Neural progenitor cell (in vitro differentiated cells): ENCODE results near the gene LRRC73. TPM values are rescaled to one million over a fixed set of nuclear protein-coding genes. Genes with fewer than 3 reads are reported as not detected.

Experiments
- DNase-seq: peaks from one replicate; pipeline ENCODE4 v3.0.0-alpha.2; 2016; ENCODE audit warnings: low spot score
- H2AFZ ChIP-seq: fragments of 200-600 bp; sonication (generic); replicated peaks from 2 replicates; pipeline ENCODE4 v1.6.1; 2016; ENCODE audit warnings: antibody characterized with exemption
- H3F3A ChIP-seq: fragments of 200-600 bp; sonication (generic); 2 replicates; pipeline ENCODE4 v1.6.1; 2016; ENCODE audit warnings: antibody characterized with exemption, low read depth
- H3K27ac ChIP-seq: fragments of 200-600 bp; sonication (generic); 2 replicates; pipeline ENCODE4 v1.5.1; 2016; ENCODE audit warnings: mild to moderate bottlenecking
- H3K27me3 ChIP-seq: fragments of 200-600 bp; sonication (generic); 2 replicates; pipeline ENCODE4 v1.6.1; 2016; ENCODE audit warnings: mild to moderate bottlenecking, moderate library complexity
- H3K36me3 ChIP-seq: fragments of 200-600 bp; sonication (generic); 2 replicates; pipeline ENCODE4 v1.5.1; 2016
- H3K4me1 ChIP-seq: fragments of 200-600 bp; sonication (generic); 2 replicates; pipeline ENCODE4 v1.6.1; 2016; ENCODE audit warnings: mixed run types
- H3K4me2 ChIP-seq: fragments of 200-600 bp; sonication (generic); 2 replicates; pipeline ENCODE4 v1.6.1; 2016
- H3K4me3 ChIP-seq: fragments of 200-600 bp; sonication (generic); 2 replicates; pipeline ENCODE4 v1.5.1; 2016
- H3K79me2 ChIP-seq: fragments of 200-600 bp; sonication (generic); 2 replicates; pipeline ENCODE4 v1.6.1; 2016; ENCODE audit warnings: low read depth
- H3K9ac ChIP-seq: fragments of 200-600 bp; sonication (generic); 2 replicates; pipeline ENCODE4 v1.6.1; 2016
- H3K9me3 ChIP-seq: fragments of 200-600 bp; sonication (generic); 2 replicates; pipeline ENCODE4 v1.5.1; 2016; ENCODE audit warnings: low read depth
- H4K20me1 ChIP-seq: fragments of 200-600 bp; sonication (generic); 2 replicates; pipeline ENCODE4 v1.6.1; 2016; ENCODE audit warnings: low read depth
- H3K27ac Mint-ChIP-seq: 3 replicates; pipeline ENCODE4 v1.8.0; 2021; ENCODE audit warnings: mixed read lengths
- H3K27me3 Mint-ChIP-seq: 2 replicates; pipeline ENCODE4 v1.8.0; 2022; ENCODE audit warnings: low read depth, mild to moderate bottlenecking, inconsistent platforms, moderate library complexity, mixed read lengths; ENCODE audit not compliant: insufficient read depth
- H3K36me3 Mint-ChIP-seq: 3 replicates; pipeline ENCODE4 v1.8.0; 2021; ENCODE audit warnings: mixed read lengths
- H3K4me1 Mint-ChIP-seq: 3 replicates; pipeline ENCODE4 v1.8.0; 2021; ENCODE audit warnings: mixed read lengths
- H3K4me3 Mint-ChIP-seq: 3 replicates; pipeline ENCODE4 v1.8.0; 2021; ENCODE audit warnings: mild to moderate bottlenecking, moderate library complexity, mixed read lengths
- H3K9me3 Mint-ChIP-seq: 3 replicates; pipeline ENCODE4 v1.8.0; 2020; ENCODE audit warnings: mixed read lengths
- CTCF ChIP-seq: fragments of 200-600 bp; sonication (generic); IDR thresholded peaks from 2 replicates; pipeline ENCODE4 v1.5.1; 2017; ENCODE audit warnings: antibody characterized with exemption, mild to moderate bottlenecking
- EZH2 ChIP-seq: fragments of 200-600 bp; sonication (generic); IDR thresholded peaks from 2 replicates; pipeline ENCODE4 v1.6.1; 2017; ENCODE audit warnings: antibody characterized with exemption, mild to moderate bottlenecking, moderate library complexity
- EZH2phosphoT487 ChIP-seq: fragments of 200-600 bp; sonication (generic); IDR thresholded peaks from 2 replicates; pipeline ENCODE4 v1.6.1; 2017; ENCODE audit warnings: antibody characterized with exemption
- total RNA-seq: library from RNA; depleted of rRNA; stranded (reverse); fragments of >200 nt; gene quantifications from 2 replicates; pipeline ENCODE4 v1.2.3, GENCODE V29; 2015; ENCODE audit warnings: low replicate concordance

The LRRC73 gene
- total RNA-seq, 1 donor from 2014 or later = not detected

- H3F3A ChIP-seq = peaks cover 33% of the 10 kb centered on the region
- H3K27ac ChIP-seq = no peak overlapping the region
- no peaks in the 10 kb centered on the region for H3K27me3 ChIP-seq
- Mint-ChIP-seq H3K4me1 (no peaks in the 10 kb centered on the region), H3K36me3 (peaks cover 34% of the 10 kb centered on the region), H3K9me3 (no peaks in the 10 kb centered on the region), H3K27ac (no peak overlapping the region), H3K4me3 (no peak overlapping the region), H3K27me3 (peaks cover 8% of the 10 kb centered on the region)
- no peaks in the 10 kb centered on the region for H3K9me3 ChIP-seq
- H4K20me1 ChIP-seq = peaks cover 3% of the 10 kb centered on the region
- no peaks in the 10 kb centered on the region for H3K36me3 ChIP-seq
- H3K4me2 ChIP-seq = no peak overlapping the region
- H3K9ac ChIP-seq = no peak overlapping the region
- peaks cover 9% of the 10 kb centered on the region for H3K4me1 ChIP-seq
- DNase-seq = no peak
- H3K79me2 ChIP-seq = peaks cover 21% of the 10 kb centered on the region
- no peak overlapping the region for H3K4me3 ChIP-seq
- no peak overlapping the region for H2AFZ ChIP-seq
- TF ChIP-seq EZH2phosphoT487 (no peak), CTCF (no peak), EZH2 (no peak)
Measured at GRCh38 chr6:43522547-43523261, 12.6 kb upstream of the LRRC73 start.

- Histone ChIP-seq H3K79me2 (peaks cover 30% of the 10 kb centered on the region), H3K36me3 (no peaks in the 10 kb centered on the region), H3K4me3 (no peak overlapping the region), H4K20me1 (peaks cover 4% of the 10 kb centered on the region), H3K9me3 (no peaks in the 10 kb centered on the region), H2AFZ (no peak overlapping the region), H3K27ac (no peak overlapping the region), H3K4me2 (no peak overlapping the region), H3K27me3 (no peaks in the 10 kb centered on the region), H3K9ac (no peak overlapping the region), H3K4me1 (peaks cover 10% of the 10 kb centered on the region), H3F3A (peaks cover 33% of the 10 kb centered on the region)
- Mint-ChIP-seq H3K27ac (no peak overlapping the region), H3K36me3 (peaks cover 30% of the 10 kb centered on the region), H3K27me3 (peaks cover 5% of the 10 kb centered on the region), H3K4me1 (no peaks in the 10 kb centered on the region), H3K4me3 (no peak overlapping the region), H3K9me3 (no peaks in the 10 kb centered on the region)
- TF ChIP-seq EZH2 (no peak), EZH2phosphoT487 (no peak), CTCF (no peak)
- DNase-seq = no peak
Measured at GRCh38 chr6:43521836-43522235, 11.7 kb upstream of the LRRC73 start.

- no peaks in the 10 kb centered on the region for H3K27me3 ChIP-seq
- no peak overlapping the region for H2AFZ ChIP-seq
- H3K9me3 Mint-ChIP-seq = no peaks in the 10 kb centered on the region
- peaks cover 13% of the 10 kb centered on the region for H4K20me1 ChIP-seq
- no peak overlapping the region for H3K4me2 ChIP-seq
- peaks cover 47% of the 10 kb centered on the region for H3K79me2 ChIP-seq
- no peak overlapping the region for H3K27ac ChIP-seq
- TF ChIP-seq EZH2 (no peak), EZH2phosphoT487 (no peak), CTCF (no peak)
- H3K4me3 Mint-ChIP-seq = no peak overlapping the region
- peaks cover 16% of the 10 kb centered on the region for H3K4me1 ChIP-seq
- no peaks in the 10 kb centered on the region for H3K9me3 ChIP-seq
- H3K4me1 Mint-ChIP-seq = peaks cover 13% of the 10 kb centered on the region
- no peak overlapping the region for H3K27ac Mint-ChIP-seq
- peaks cover 6% of the 10 kb centered on the region for H3K27me3 Mint-ChIP-seq
- peaks cover 24% of the 10 kb centered on the region for H3K36me3 Mint-ChIP-seq
- H3F3A ChIP-seq = peaks cover 33% of the 10 kb centered on the region
- no peak for DNase-seq
- no peak overlapping the region for H3K4me3 ChIP-seq
- no peaks in the 10 kb centered on the region for H3K36me3 ChIP-seq
- no peak overlapping the region for H3K9ac ChIP-seq
Measured at GRCh38 chr6:43520097-43520496, 10.0 kb upstream of the LRRC73 start.
